DOHH2 (cell line): Measurements from ENCODE around the gene CNDP1.

Source experiments
- H3F3A ChIP-seq: fragments of 200-600 bp; sonication (generic), shearing (Covaris generic); 2 replicates; pipeline ENCODE4 v1.6.0; 2016; ENCODE audit warnings: antibody characterized with exemption, mild to moderate bottlenecking; ENCODE audit not compliant: control insufficient read depth, insufficient read depth
- H3K27ac ChIP-seq: fragments of 200-600 bp; sonication (generic); 2 replicates; pipeline ENCODE4 v1.5.1; 2014; ENCODE audit warnings: low read depth, mild to moderate bottlenecking, low read length, moderate library complexity
- H3K27me3 ChIP-seq: fragments of 200-600 bp; sonication (generic); 2 replicates; pipeline ENCODE4 v1.6.1; 2014; ENCODE audit warnings: mild to moderate bottlenecking, low read length, mixed read lengths; ENCODE audit not compliant: control insufficient read depth
- H3K36me3 ChIP-seq: fragments of 200-600 bp; sonication (generic); 2 replicates; pipeline ENCODE4 v1.6.1; 2014; ENCODE audit warnings: mild to moderate bottlenecking, low read length, moderate library complexity, mixed read lengths; ENCODE audit not compliant: control insufficient read depth
- H3K4me1 ChIP-seq: fragments of 200-600 bp; sonication (generic); 2 replicates; pipeline ENCODE4 v1.6.1; 2014; ENCODE audit warnings: mild to moderate bottlenecking, low read length, mixed read lengths; ENCODE audit not compliant: control insufficient read depth
- H3K4me2 ChIP-seq: fragments of 200-600 bp; sonication (generic); 2 replicates; pipeline ENCODE4 v1.6.0; 2014; ENCODE audit warnings: mild to moderate bottlenecking, low read length, moderate library complexity
- H3K4me3 ChIP-seq: fragments of 200-600 bp; sonication (generic); 2 replicates; pipeline ENCODE4 v1.5.1; 2014; ENCODE audit warnings: mild to moderate bottlenecking, low read length, mixed read lengths
- H3K79me2 ChIP-seq: fragments of 200-600 bp; sonication (generic); 2 replicates; pipeline ENCODE4 v1.6.1; 2014; ENCODE audit warnings: mild to moderate bottlenecking, low read length, mixed read lengths; ENCODE audit not compliant: control insufficient read depth
- H3K9me2 ChIP-seq: fragments of 200-600 bp; sonication (generic); replicated peaks from 2 replicates; pipeline ENCODE4 v1.6.1; 2014; ENCODE audit warnings: mild to moderate bottlenecking, low read length, mixed read lengths; ENCODE audit not compliant: control insufficient read depth
- H3K9me3 ChIP-seq: fragments of 200-600 bp; sonication (generic); 2 replicates; pipeline ENCODE4 v1.6.1; 2014; ENCODE audit warnings: antibody characterized with exemption, low read length, mixed read lengths; ENCODE audit not compliant: control insufficient read depth, insufficient read depth
- H4K20me1 ChIP-seq: fragments of 200-600 bp; sonication (generic); 2 replicates; pipeline ENCODE4 v1.6.0; 2014; ENCODE audit warnings: low read depth, mild to moderate bottlenecking, antibody characterized with exemption, low read length, moderate library complexity; ENCODE audit not compliant: control insufficient read depth, insufficient read depth
- CTCF ChIP-seq: fragments of 200-600 bp; sonication (generic); IDR thresholded peaks from one replicate; pipeline ENCODE4 v1.5.1; 2014; ENCODE audit warnings: antibody characterized with exemption, mild to moderate bottlenecking, low read depth, low read length; ENCODE audit not compliant: poor library complexity, severe bottlenecking
- EZH2phosphoT487 ChIP-seq: fragments of 200-600 bp; sonication (generic); IDR thresholded peaks from 2 replicates; pipeline ENCODE4 v1.6.1; 2017; ENCODE audit warnings: borderline replicate concordance, mild to moderate bottlenecking, antibody characterized with exemption, low read length, moderate library complexity, mixed read lengths

Gene CNDP1

DNA sequence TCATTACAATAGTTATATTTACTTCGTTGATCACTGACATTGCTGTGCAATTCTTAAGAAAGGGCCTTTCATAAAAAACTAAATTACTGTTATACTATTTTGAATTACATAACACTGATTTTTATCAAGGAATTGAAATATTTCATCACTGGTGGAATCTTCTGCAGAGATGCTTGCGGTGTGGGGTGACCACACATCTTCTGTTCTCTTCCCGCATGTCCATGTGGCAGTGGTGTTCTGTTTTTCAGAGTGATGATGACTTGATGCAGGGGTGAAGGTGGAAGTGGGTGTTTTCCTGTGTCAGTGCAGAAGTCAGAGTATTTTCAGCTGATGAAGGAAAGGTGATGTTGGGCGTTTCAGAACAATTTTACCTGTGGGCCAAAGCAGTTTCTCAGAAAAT is 31.2 kb upstream of the CNDP1 start:
- peaks cover 61% of the 10 kb centered on the region for H3K79me2 ChIP-seq
- H3K9me2 ChIP-seq: no peaks in the 10 kb centered on the region
- no peaks in the 10 kb centered on the region for H3K27me3 ChIP-seq
- H3K9me3 ChIP-seq: no peaks in the 10 kb centered on the region
- H3K4me2 ChIP-seq: no peak overlapping the region
- H4K20me1 ChIP-seq: no peaks in the 10 kb centered on the region; the same call in 1 of the 2 replicates
- H3K27ac ChIP-seq: no peak overlapping the region
- no peak overlapping the region for H3K4me3 ChIP-seq
- H3K4me1 ChIP-seq: peaks cover 20% of the 10 kb centered on the region
- peaks cover 5% of the 10 kb centered on the region for H3F3A ChIP-seq
- TF ChIP-seq EZH2phosphoT487: no peak
- TF ChIP-seq CTCF: no peak
- peaks cover 77% of the 10 kb centered on the region for H3K36me3 ChIP-seq

- TF ChIP-seq EZH2phosphoT487 (no peak), CTCF (no peak)
These were observed 28.5 kb upstream of the CNDP1 start for GRCh38 chr18:74505776-74506175.

DNA sequence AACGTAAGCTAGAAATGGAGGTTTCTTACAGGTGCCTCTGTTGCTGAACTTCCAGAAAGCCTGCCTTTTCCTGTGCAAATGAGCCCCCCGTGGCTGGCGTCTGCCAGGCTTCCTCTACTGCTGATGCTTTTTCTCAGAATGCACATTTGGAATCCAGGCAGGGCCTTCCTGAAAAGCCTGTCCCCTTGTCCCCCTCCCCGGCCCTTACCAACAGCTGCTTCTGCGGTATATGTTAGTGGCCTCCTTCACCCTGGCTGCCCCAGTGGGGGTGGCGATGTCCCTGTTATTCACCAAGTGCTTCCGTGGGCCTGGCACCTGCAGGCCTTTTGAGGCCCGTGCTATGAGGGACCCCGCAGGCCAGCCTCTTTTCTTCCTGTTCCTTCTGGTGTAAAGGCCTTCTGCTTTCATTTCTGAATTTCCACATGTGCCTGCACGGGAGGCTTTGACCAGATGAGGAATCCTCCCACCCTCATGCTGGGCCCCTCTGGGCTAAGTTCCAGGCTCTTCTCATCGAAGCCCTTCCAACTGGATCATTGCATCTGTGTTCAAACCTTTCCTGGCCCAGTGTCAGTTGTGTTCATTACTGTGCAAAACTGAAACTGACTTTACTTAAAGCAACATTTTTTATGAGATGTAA is 27.7 kb upstream of the CNDP1 start:
- peaks cover 27% of the 10 kb centered on the region for H3K79me2 ChIP-seq
- H4K20me1 ChIP-seq: no peaks in the 10 kb centered on the region; the same call in 1 of the 2 replicates
- no peak overlapping the region for H3K27ac ChIP-seq

More at GRCh38 chr18:74505776-74506175, 28.5 kb upstream of the CNDP1 start:
- no peaks in the 10 kb centered on the region for H3K9me2 ChIP-seq
- no peaks in the 10 kb centered on the region for H3K27me3 ChIP-seq
- peaks cover 91% of the 10 kb centered on the region for H3K36me3 ChIP-seq
- peaks cover 35% of the 10 kb centered on the region for H3K79me2 ChIP-seq
- no peak overlapping the region for H3K4me3 ChIP-seq
- peaks cover 8% of the 10 kb centered on the region for H3K4me1 ChIP-seq
- H3K27ac ChIP-seq: no peak overlapping the region
- no peaks in the 10 kb centered on the region; the same call in 1 of the 2 replicates for H4K20me1 ChIP-seq
- no peak overlapping the region for H3K4me2 ChIP-seq
- no peaks in the 10 kb centered on the region for H3K9me3 ChIP-seq
- no peaks in the 10 kb centered on the region for H3F3A ChIP-seq

More for the DNA sequence above, 27.7 kb upstream of the CNDP1 start:
- no peak for TF ChIP-seq CTCF
- TF ChIP-seq EZH2phosphoT487: no peak
- no peaks in the 10 kb centered on the region for H3K9me2 ChIP-seq
- peaks cover 88% of the 10 kb centered on the region for H3K36me3 ChIP-seq
- no peaks in the 10 kb centered on the region for H3K4me1 ChIP-seq
- H3K4me3 ChIP-seq: no peak overlapping the region
- no peaks in the 10 kb centered on the region for H3F3A ChIP-seq
- no peaks in the 10 kb centered on the region for H3K9me3 ChIP-seq
- no peak overlapping the region for H3K4me2 ChIP-seq
- no peaks in the 10 kb centered on the region for H3K27me3 ChIP-seq
